A673 (cell line): ENCODE data around the gene RIBC2. TPM values are rescaled to one million over a fixed set of nuclear protein-coding genes. Genes with fewer than 3 reads are reported as not detected.

Experiments used
- BruUV-seq: library from RNA; stranded (reverse); fragments of 400-500 nt; replicated peaks from 2 replicates; lab custom pipeline; 2021; lab: Mats Ljungman, UMichigan
- CTCF ChIA-PET: fragments of 300-600 bp; sonication (Branson Sonifier 250); formaldehyde crosslinking; loops from one replicate; lab custom pipeline; 2022; ENCODE audit warnings: antibody characterized with exemption; lab: Charles Lee
- POLR2A ChIA-PET: fragments of 300-600 bp; sonication (Branson Sonifier 250); formaldehyde crosslinking; loops from one replicate; lab custom pipeline; 2022; ENCODE audit warnings: antibody characterized with exemption; ENCODE audit not compliant: low non-redundant PET; lab: Charles Lee
- DNase-seq: peaks from one replicate; pipeline ENCODE4 v3.0.0-alpha.2; 2015; ENCODE audit warnings: low spot score
- H3K27ac ChIP-seq: fragments of 200-600 bp; sonication (generic); 2 replicates; pipeline ENCODE4 v1.5.1; 2016; ENCODE audit warnings: mixed run types, low read depth, mild to moderate bottlenecking, mixed read lengths, antibody characterized with exemption, low read length; ENCODE audit not compliant: poor library complexity, severe bottlenecking
- H3K27me3 ChIP-seq: fragments of 200-600 bp; sonication (generic); replicated peaks from 2 replicates; pipeline ENCODE4 v1.6.1; 2017; ENCODE audit warnings: mixed run types, low read depth, mild to moderate bottlenecking, mixed read lengths, antibody characterized with exemption, low read length; ENCODE audit not compliant: insufficient read depth, poor library complexity
- H3K36me3 ChIP-seq: fragments of 200-600 bp; sonication (generic); 2 replicates; pipeline ENCODE4 v1.6.1; 2016; ENCODE audit warnings: mixed run types, mild to moderate bottlenecking, mixed read lengths, antibody characterized with exemption, low read length; ENCODE audit not compliant: insufficient read depth, poor library complexity, severe bottlenecking
- H3K4me1 ChIP-seq: fragments of 200-600 bp; sonication (generic); 2 replicates; pipeline ENCODE4 v1.6.1; 2017; ENCODE audit warnings: mixed run types, mild to moderate bottlenecking, mixed read lengths, antibody characterized with exemption, low read length; ENCODE audit not compliant: insufficient read depth, poor library complexity, severe bottlenecking
- H3K4me3 ChIP-seq: fragments of 200-600 bp; sonication (generic); 2 replicates; pipeline ENCODE4 v1.5.1; 2016; ENCODE audit warnings: low read depth, mixed run types, mild to moderate bottlenecking, mixed read lengths, low read length; ENCODE audit not compliant: poor library complexity, severe bottlenecking
- H3K9me3 ChIP-seq: fragments of 200-600 bp; sonication (generic); 2 replicates; pipeline ENCODE4 v1.6.1; 2016; ENCODE audit warnings: mixed run types, low read depth, mild to moderate bottlenecking, mixed read lengths, antibody characterized with exemption, low read length; ENCODE audit not compliant: poor library complexity, severe bottlenecking
- CTCF ChIP-seq: fragments of 300-800, 200-600 bp; sonication (generic); conservative IDR thresholded peaks from 2 replicates; pipeline ENCODE4 v1.5.1; 2017; ENCODE audit warnings: low read depth, mild to moderate bottlenecking, antibody characterized with exemption, low read length, moderate library complexity, mixed read lengths
- EZH2 ChIP-seq: fragments of 200-600 bp; sonication (generic); IDR thresholded peaks from 2 replicates; pipeline ENCODE4 v1.6.1; 2017; ENCODE audit warnings: borderline replicate concordance, low read depth, mild to moderate bottlenecking, mixed read lengths, antibody characterized with exemption, low read length; ENCODE audit not compliant: poor library complexity, severe bottlenecking
- intact Hi-C: fragments of 100-400 bp; cut with micrococcal nuclease; formaldehyde crosslinking; loops from one replicate; pipeline ENCODE4 v1.10.0; 2022; ENCODE audit not compliant: unreplicated experiment
- total RNA-seq: library from RNA; stranded (reverse); gene quantifications from 2 replicates; pipeline ENCODE4 v1.2.3, GENCODE V29; 2021

Gene RIBC2
- total RNA-seq, 1 experiment from 2014 or later, result 14.9 TPM

GRCh38 chr22:45458532-45458931 lies 45.0 kb downstream of the RIBC2 start:
- no peaks in the 10 kb centered on the region for H3K9me3 ChIP-seq
- CTCF ChIA-PET, result no interaction called here
- no peak for TF ChIP-seq CTCF
- TF ChIP-seq EZH2, result no peak
- intact Hi-C loops, result no loop called here
- no peaks in the 10 kb centered on the region for H3K36me3 ChIP-seq
- POLR2A ChIA-PET, result no interaction called here
- no peak overlapping the region for H3K27ac ChIP-seq
- no peak for DNase-seq
- no TSS peak for BruUV-seq
- no peaks in the 10 kb centered on the region for H3K4me1 ChIP-seq
- H3K4me3 ChIP-seq, result no peak overlapping the region
- H3K27me3 ChIP-seq, result no peaks in the 10 kb centered on the region

GRCh38 chr22:45459235-45459634 lies 45.7 kb downstream of the RIBC2 start:
- no peak for DNase-seq
- CTCF ChIA-PET, result no interaction called here
- no peaks in the 10 kb centered on the region for H3K4me1 ChIP-seq
- BruUV-seq, result no TSS peak
- no peak overlapping the region for H3K27ac ChIP-seq
- no peaks in the 10 kb centered on the region for H3K27me3 ChIP-seq
- intact Hi-C loops, result no loop called here
- no peaks in the 10 kb centered on the region for H3K36me3 ChIP-seq
- H3K4me3 ChIP-seq, result no peak overlapping the region
- no peak for TF ChIP-seq EZH2
- no peak for TF ChIP-seq CTCF
- POLR2A ChIA-PET, result no interaction called here
- no peaks in the 10 kb centered on the region for H3K9me3 ChIP-seq

- no peak for TF ChIP-seq EZH2
- no peak for TF ChIP-seq CTCF
- H3K27ac ChIP-seq, result no peak overlapping the region
- no peaks in the 10 kb centered on the region for H3K4me1 ChIP-seq
- H3K27me3 ChIP-seq, result no peaks in the 10 kb centered on the region
- intact Hi-C loops, result no loop called here
- H3K9me3 ChIP-seq, result no peaks in the 10 kb centered on the region
- ChIA-PET CTCF (no interaction called here), POLR2A (no interaction called here)
- no peak for DNase-seq
- no peaks in the 10 kb centered on the region for H3K36me3 ChIP-seq
- H3K4me3 ChIP-seq, result no peak overlapping the region
- BruUV-seq, result no TSS peak
Observed at GRCh38 chr22:45460288-45461109, 47.0 kb downstream of the RIBC2 start.
